Measurements from ENCODE around the gene MAP4K5.

GRCh38 chr14:50395448-50395847 is 136.9 kb downstream of the MAP4K5 start:
- no peak for TF ChIP-seq POLR2AphosphoS5 (IDR thresholded peaks at IDR 0.05; ENCODE audit: low read depth, low read length)
- no peak for TF ChIP-seq POLR2A (IDR thresholded peaks at IDR 0.05; ENCODE audit: low read depth, low read length)
- no peak for TF ChIP-seq TAF1 (IDR thresholded peaks at IDR 0.05; ENCODE audit: low read depth, low read length)
- TF ChIP-seq PAX5 (IDR thresholded peaks at IDR 0.05; ENCODE audit: insufficient read depth, low read length, severe bottlenecking) = no peak
- no peak for TF ChIP-seq SPI1 (IDR thresholded peaks at IDR 0.05; ENCODE audit: low read depth, low read length)
- no peak for TF ChIP-seq POU2F2 (IDR thresholded peaks at IDR 0.05; ENCODE audit: low read depth, low read length)
